Measurements from ENCODE around the gene CAPN3.

The CAPN3 gene

DNA sequence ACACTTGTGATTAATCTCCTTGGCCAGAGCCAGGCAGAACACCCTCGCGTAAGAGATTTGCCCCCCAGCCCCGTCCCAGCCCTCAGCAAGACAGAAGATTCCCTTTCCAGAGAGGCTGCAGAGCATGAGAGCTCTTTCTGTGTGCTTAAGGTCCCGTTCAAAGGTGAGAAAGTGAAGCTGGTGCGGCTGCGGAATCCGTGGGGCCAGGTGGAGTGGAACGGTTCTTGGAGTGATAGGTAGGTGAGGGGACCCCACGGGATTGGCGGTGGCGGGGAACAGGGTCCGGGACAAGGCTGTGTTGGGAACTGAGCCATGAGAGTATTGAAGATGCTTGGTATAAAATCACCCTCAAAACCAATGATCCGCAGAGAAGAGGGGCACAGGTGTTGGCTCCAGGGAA is 34.8 kb downstream of the CAPN3 start:
- DNase-seq (ENCODE audit: low read depth), result no peak

DNA sequence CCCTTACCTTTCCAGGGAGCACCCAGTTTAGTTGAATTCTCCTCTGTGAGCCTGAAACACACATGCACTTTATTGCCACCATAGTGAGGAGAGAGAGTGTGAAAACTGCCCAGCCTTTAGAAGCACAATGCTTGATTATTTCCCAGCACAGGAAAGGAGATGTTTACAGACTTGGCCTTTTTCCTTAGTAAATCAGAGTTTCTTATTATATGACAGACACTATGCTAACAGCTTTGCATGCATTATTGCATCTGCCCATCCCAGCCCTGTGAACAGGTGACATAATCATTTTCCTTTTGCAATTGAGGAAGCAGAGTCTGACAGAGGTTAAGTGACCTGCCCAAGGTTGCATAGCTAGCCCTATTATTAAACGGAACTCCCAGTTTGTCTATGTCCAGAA is 36.5 kb downstream of the CAPN3 start:
- no peak for DNase-seq (ENCODE audit: low read depth)

DNA sequence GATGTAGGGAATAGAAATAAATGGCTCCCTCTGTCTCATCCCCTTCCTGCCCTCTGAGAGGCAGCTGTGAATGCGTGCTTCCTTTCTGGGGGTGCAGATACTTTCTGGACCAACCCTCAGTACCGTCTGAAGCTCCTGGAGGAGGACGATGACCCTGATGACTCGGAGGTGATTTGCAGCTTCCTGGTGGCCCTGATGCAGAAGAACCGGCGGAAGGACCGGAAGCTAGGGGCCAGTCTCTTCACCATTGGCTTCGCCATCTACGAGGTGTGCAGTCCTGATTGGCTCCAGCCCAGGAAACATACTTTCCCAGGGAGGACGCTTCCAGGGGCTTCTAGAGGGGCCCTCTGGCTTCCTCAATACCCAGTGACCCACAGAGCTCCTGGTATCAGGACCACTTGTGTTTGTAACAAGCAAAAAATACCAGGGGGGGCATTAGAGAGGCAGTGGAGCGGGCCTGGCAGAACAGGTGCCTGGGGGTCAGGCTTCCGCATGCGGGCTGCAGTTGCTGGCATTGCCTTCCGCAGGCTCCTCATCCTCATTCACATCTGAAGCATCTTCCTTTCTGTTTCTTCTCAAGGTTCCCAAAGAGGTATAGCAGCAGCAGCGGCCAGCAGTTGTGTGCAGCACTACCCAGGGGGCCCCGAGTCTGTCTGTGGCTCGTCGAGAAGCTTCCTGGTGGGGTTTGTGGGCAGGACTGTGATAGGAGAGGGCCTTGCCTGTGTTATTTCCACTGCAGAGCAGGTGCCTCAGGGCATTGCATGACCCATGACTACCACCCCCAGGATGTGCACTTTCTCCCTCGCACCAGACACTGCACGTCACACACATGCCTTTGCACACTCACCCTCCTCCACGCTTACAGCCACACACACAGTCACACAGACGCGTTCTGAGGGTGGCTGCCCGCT is 42.5 kb downstream of the CAPN3 start:
- DNase-seq (ENCODE audit: low read depth), result no peak

DNA sequence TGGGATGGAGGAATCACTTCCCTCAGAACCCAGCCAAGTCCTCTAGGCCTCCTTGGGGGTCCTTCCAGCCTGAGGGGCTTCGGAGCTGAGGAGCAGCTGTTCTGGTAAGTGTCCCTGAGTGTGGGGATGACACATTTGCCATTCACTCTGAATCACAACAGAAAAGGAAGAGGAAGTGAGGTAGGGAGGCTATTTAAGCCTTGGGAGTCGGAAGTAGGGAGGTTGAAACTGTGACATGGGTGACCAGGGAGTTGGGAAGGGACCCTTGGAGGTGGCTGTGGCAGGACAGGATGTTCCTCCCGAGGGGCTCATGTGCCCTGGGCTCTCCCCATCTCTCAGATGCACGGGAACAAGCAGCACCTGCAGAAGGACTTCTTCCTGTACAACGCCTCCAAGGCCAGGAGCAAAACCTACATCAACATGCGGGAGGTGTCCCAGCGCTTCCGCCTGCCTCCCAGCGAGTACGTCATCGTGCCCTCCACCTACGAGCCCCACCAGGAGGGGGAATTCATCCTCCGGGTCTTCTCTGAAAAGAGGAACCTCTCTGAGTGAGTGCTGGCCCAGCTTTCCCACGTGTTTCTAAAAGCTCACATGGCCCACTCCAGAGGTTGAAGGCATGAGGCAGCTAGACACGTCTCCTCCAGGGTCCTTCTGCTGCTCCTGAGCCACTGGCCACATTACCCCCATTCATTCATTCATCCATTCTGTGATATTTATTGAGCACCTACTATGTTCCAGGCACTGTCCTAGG is 43.3 kb downstream of the CAPN3 start:
- DNase-seq (ENCODE audit: low read depth), result no peak

DNA sequence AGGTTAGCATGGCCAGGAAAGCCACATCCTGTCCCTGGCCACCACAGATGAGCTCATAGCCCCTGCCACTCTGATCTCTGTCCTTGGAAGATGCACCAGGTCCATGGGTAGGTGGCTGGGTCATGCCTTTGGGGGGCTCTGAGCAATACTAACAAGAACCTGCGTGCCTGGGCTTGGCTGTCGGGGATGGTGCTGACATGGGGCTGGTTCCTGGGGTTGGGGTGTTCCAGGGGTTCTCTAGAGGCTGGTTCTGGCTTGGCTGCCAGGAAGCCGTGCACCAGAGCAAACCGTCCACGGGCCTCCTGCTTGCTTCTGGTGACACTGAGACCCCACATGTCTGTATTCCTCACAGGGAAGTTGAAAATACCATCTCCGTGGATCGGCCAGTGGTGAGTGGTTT is 44.1 kb downstream of the CAPN3 start:
- no peak for DNase-seq (ENCODE audit: low read depth)

DNA sequence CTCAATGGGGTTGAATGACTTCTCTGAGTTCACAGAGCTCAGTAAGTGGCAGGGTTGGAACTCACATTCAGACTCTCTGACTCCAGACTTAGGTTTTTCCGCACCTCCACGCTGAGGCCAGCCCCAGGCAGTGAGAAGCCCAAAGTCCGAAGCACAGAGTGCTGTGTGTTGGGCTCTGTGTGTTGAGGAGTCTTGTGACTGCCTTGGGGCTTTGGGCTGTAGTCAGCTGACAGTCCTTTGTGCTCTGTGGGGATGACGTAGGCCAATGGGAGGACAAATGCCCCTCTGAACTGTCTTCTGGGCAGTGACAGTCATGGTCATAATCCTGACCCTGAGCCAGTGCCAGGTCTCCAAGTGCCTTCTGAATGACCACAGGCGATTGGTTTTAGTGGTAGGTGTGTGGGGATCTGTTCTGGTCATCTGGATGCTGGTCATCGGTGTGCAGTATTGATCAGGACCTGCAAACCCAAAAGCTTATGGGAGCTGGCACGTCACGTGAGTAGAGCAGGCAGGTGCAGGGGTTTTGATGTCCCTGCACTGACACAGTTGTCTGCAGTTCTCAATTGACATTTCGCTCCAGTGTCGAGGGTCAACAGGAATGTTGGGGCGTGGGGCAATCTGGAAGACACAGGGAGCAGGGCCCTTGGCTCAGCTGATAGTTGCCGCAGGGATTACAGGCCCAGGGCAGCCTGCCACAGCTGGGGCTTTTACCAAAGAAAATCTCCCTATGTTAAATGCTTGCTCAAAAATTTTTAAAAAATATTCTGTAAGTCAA is 45.3 kb downstream of the CAPN3 start:
- DNase-seq (ENCODE audit: low read depth), result no peak

DNA sequence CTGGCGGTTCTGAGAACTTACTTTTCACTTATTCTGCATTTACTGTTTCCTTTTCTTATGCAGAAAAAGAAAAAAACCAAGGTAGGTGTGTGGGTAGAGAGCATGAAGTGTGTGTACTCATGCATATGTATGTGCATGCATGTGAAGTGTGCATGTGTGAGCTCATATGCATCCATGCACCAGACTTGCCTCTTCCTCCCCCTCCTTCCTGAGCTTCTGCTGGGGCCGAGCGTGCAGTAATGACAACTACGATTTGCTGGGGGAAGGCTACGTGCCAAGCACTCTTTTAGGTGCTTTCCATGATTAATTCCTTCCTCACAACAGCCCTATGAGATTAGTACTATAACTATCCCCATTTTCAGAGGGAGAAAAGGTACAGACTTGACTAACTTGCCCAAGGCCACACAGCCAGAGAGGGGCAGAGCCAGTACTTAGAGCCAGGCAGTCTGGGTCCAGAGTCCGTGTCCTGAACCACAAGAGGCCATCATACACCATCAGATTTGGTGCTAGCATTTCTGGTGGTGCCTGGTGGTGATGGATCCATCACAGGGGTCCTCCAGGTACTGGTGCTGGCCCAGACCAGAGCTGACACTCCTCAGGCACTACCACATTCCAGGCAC is 46.7 kb downstream of the CAPN3 start:
- no peak for DNase-seq (ENCODE audit: low read depth)

DNA sequence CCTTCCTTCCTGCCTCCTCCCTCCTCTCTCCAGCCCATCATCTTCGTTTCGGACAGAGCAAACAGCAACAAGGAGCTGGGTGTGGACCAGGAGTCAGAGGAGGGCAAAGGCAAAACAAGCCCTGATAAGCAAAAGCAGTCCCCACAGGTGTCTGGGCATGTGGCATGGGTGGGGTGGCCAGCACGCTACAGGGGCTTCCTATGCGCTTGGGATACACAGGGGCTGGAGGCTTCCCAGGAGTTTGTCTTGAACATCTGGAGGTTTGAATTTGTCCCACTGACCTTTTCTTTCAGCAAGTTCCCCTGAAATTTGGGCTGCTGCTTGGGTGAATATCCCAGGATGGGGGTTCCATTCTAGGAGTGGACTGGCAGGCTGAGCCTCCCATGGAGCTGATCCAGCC is 48.9 kb downstream of the CAPN3 start:
- no peak for DNase-seq (ENCODE audit: low read depth)

DNA sequence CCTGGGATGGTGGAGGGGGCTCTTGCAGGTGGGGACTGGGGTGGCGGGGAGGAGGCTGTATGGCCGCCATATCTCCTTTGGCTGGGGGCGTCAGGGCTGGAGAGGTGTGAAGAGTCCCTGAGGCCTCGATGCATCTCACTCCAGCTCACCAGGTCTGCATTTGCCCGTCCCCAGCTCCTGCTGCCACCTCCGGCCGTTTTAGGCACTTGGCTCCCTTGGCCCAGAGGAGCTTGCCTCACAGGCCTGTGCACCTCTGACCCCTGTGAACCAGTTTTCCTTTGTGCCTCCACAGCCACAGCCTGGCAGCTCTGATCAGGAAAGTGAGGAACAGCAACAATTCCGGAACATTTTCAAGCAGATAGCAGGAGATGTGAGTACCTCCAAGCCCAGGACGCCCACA is 49.7 kb downstream of the CAPN3 start:
- no peak for DNase-seq (ENCODE audit: low read depth)

DNA sequence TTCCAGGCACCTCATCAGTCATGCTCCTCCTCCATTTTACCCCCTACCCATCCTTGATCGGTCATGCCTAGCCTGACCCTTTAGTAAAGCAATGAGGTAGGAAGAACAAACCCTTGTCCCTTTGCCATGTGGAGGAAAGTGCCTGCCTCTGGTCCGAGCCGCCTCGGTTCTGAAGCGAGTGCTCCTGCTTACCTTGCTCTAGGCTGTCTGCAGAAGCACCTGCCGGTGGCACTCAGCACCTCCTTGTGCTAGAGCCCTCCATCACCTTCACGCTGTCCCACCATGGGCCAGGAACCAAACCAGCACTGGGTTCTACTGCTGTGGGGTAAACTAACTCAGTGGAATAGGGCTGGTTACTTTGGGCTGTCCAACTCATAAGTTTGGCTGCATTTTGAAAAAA is 52.6 kb downstream of the CAPN3 start:
- DNase-seq (ENCODE audit: low read depth), result no peak

DNA sequence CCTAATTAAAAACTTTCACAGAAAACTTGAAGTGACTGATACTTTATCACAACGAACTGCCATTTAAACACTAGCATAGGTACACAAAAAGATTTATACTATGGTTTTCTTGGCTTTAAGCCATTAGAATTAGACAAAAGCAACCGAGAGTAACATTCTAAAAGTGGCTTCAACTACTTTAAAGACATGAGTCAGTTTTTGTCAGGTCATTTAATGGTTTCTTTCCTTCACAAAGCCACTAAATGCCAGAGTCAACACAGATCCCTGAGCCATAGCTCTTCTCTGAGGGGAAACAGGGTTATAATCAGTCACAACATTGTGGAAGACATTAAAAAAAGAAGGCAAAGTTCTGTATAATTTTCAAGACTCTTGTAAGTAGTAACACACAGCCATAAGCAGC is 54.6 kb downstream of the CAPN3 start:
- DNase-seq (ENCODE audit: low read depth), result no peak

DNA sequence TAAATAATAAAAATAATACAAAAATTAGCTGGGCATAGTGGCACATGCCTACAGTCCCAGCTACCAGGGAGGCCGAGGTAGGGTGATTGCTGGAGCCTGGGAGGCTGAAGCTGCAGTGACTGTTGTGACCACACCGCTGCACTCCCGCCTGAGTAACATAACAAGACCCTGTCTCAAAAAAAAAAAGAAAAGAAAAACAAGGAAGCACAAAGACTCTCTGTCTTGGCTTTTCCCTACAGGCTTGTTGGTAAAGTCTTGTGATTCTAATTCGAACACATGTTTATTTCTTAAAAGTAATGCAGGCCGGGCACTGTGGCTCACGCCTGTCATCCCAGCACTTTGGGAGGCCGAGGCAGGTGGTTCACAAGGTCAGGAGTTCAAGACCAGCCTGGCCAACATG is 60.1 kb downstream of the CAPN3 start:
- no peak for DNase-seq (ENCODE audit: low read depth)

DNA sequence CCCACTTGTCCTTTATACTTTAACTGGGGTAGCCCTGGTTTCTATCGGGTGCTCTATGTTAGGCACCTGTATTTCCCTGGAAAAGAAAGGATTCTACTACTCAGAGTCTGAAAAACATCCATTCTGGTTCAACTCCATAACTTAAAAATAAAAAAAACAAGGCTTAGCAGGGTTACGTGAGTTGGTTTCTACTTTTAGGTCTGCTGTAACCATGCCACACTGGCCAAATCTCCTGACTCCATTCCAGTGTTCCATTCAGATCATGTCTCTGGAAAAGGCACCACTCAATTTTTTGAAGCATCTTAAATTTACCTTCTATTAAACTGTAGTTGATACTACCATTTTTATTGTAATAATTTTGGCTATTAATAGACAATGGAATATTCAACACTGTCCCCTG is 62.1 kb downstream of the CAPN3 start:
- DNase-seq (ENCODE audit: low read depth), result no peak

DNA sequence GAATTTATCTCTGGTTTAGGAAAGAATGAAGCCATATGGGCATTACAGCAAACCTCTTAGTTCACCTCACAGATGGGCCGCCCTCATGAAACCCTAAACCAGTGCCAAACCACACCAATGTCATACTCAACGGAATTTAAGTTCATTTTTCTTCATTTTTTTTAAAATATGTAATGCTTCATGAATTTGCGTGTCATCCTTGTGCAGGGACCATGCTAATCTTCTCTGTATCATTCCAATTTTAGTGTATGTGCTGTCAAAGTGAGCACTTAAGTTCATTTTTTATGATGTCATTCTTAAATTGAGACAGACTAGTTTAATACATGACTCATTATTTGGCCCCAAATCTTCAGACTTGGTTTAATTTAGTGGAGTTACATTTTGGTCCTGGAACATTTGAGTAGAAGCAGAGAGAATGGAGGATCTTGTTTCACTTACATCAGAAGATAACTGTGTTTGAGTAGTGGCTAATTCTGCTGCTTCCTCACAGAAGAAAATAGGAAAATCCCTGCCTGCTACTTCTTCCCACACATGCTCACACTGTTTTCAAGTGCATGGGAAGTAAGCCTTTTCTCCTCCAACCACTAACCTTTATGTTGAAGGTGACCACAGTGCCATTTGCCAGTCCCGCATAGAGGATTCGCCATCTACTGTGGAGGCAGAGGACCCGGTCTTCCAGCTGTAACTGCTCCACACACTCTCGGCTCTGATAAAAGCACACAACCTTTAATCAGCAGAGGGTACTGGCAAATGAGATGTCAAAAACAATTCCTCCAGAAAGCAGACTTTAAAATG is 68.3 kb downstream of the CAPN3 start:
- no peak for DNase-seq (ENCODE audit: low read depth)

DNA sequence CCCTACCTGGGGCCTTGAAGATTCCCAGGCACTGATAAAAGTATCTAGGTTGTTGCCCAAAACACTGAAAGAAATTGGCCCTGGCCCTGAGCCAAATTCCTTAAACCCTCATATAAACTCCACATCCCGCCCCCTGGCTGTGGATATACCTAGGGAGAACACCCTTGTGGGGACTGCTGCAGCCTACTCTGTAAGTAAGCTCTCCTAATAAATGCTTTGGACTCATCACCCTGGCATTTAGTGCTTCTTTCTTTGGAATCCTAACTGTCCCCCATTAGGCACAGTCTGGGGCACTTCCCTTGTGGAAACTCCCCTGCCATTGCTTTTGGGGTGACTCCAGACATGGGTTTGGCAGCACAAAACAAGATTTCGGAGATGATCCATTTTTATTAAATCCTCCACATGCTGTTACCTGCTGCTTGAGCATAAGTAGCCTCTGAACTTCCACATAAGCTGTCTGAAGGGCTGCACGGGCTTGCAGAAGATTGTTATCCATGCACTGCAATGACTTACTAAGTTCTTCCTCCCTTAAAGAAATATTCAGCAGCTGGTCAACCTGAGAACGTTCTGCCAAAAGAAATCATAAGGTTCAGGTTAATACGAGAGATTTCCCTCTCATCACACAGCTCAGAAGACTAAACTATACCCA is 85.2 kb downstream of the CAPN3 start:
- DNase-seq (ENCODE audit: low read depth), result no peak

DNA sequence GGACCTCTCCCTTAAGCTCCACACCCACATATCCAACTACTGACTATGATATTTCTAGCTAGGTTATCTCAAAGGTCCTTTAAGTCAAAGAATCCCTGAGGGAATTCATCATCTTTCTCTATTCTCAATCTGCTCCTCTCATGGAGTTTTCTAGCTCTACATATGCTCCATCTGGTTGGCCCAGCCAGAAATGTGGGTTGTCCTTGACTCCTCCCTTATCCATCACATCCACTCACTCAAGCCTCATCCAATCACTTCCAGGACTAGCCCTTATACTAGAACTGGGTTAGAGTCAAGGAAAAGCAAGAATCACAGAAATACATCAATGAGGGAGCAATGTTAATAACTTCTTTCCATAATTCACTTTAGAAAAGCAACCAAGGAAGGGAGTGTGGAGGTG is 86.2 kb downstream of the CAPN3 start:
- no peak for DNase-seq (ENCODE audit: low read depth)

DNA sequence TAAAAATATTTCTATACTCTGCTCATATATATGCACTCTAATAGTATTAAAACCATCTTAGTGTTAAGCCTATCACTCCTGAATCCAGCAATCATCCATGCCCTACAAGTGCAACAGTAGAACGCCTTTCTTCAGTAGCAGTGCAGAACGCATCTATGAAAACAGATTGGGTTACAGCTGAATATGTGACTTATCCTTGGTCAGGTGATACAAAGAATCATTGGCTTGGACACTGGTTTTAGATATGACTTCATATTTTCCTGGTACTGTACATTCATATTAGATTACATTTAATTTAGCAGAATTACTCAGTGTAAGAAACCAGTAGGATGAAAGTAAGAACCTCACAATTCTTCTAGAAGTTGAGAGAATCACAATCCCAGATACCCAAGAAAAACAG is 88.3 kb downstream of the CAPN3 start:
- no peak for DNase-seq (ENCODE audit: low read depth)

DNA sequence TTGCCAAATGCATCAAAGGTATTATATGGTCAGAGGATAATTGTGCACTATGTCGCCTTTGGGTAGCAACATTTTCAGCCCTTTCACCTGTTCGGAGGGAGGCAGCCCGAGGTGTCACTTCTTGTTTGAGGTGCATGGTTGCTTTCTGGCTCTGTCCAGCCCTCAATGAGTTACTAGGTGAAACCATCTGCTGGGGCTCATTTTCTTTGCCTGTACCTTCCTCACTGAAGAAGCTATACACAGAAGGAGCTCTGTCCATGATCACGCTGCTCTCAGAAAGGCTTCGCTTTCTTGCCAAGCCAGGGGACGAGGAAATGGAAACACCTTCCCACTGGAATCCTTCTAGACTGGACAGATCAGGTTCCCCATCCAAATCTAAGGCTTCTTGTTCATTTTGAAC is 89.0 kb downstream of the CAPN3 start:
- no peak for DNase-seq (ENCODE audit: low read depth)

DNA sequence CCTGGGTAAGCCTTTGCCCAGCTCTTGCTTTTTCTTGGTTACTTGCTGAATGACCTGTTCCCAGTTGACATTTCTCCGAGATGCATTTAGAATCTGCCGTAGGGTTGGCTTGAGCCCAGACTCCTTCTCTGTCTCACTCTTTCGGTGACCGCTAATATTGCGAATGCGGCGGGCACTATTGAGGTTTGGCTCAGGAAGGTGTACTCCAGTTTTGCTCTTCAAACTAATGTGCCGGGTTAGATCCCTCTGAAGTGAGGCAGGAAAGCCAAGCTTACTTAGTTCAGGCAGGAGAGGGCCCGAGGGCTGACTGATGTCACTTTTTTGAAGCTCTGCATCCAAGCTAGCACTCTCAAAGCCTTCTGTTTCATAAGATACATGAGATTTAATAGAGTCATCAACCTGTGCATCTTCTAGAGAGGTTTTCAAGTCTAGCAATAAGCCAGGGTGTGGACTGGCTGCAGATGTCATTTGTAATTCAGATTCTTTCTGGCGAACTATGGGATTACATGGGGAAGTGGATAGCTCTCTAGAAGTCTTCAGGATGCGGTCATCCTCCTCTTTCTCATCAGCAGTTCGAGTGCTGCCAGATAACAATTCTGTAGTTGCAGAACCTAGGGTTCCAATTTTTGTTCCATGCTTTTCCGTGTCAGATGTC is 90.6 kb downstream of the CAPN3 start:
- DNase-seq (ENCODE audit: low read depth), result no peak

DNA sequence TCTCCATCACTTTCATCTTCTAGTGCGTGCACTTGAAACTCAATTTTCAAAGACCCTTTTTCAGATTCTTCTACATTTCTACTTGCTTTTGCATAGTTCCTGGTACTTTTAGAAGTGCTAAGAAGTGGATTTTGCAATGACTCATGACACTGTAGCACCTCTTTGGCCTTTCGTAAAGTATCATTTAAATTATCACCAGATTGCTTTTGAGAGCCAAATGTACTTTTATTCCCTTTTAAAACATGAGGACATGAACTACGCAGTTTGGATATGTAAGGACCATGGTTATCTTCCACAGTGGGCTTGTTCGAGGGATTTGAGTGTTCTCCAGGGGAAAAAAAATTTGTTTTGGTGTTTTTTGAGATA is 91.1 kb downstream of the CAPN3 start:
- no peak for DNase-seq (ENCODE audit: low read depth)

DNA sequence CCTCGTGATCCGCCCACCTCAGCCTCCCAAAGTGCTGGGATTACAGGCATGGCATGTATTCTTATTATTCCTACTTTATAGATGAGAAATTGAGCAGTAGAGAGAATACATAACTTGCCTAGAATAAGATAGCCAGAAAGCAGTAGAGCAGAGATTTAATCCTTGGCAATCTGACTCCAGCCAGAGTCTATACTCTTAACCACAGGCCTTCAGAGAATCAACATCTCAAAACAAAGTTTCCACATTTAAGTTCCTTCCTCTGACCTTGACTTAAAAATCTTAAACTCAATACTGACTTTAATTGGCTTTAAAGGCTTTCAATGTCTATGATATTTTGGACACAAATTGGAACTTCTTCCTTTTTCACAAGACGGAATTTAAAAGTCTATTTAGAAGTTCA is 94.5 kb downstream of the CAPN3 start:
- DNase-seq (ENCODE audit: low read depth), result no peak
